ENCODE results near the gene SPACA7.

DNA sequence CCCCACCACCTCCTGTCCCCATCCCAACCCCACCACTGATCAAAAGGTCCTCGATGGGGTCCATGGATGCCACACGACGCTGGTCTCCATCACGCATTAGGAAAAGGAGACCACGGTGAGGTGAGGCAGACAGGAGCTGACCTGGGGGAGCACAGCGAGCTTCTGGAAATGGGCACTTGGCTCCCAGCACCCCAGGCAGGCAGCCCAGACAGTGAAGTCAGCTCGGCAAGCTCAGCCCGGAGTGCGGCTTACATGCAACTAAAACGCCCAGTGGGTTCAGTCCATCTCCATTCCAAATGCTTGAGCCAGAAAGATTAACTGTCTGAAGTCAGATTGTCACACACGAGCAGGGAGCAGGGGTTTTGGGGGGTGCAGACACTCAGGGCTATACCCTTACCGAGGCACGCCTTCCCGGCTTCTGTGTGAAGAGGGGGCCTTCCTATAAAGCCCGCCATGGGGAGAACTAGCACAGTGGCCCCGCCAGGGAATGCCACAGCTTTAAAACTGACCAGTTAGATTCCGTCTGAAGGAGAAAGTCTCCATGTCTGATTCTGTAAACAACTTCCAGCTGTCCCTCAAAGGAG is 79.4 kb downstream of the SPACA7 start:
- TF ChIP-seq, protein P1, sequence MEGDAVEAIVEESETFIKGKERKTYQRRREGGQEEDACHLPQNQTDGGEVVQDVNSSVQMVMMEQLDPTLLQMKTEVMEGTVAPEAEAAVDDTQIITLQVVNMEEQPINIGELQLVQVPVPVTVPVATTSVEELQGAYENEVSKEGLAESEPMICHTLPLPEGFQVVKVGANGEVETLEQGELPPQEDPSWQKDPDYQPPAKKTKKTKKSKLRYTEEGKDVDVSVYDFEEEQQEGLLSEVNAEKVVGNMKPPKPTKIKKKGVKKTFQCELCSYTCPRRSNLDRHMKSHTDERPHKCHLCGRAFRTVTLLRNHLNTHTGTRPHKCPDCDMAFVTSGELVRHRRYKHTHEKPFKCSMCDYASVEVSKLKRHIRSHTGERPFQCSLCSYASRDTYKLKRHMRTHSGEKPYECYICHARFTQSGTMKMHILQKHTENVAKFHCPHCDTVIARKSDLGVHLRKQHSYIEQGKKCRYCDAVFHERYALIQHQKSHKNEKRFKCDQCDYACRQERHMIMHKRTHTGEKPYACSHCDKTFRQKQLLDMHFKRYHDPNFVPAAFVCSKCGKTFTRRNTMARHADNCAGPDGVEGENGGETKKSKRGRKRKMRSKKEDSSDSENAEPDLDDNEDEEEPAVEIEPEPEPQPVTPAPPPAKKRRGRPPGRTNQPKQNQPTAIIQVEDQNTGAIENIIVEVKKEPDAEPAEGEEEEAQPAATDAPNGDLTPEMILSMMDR (IDR thresholded peaks at IDR 0.05 in 2 of 3, conservative IDR thresholded peaks at IDR 0.05 in 1 of 3; ENCODE audit: borderline replicate concordance in 1 of 3, insufficient read depth in 1 of 3, low read depth in 2 of 3, low read length in 2 of 3): no peak
- TF ChIP-seq EZH2 (IDR thresholded peaks at IDR 0.05) (no peak), EZH2phosphoT487 (IDR thresholded peaks at IDR 0.05; ENCODE audit: borderline replicate concordance) (no peak), SRF (IDR thresholded peaks at IDR 0.05; ENCODE audit: low read depth) (no peak), POLR2A (IDR thresholded peaks at IDR 0.05; ENCODE audit: borderline replicate concordance, extremely low read depth, insufficient read depth, insufficient read length) (no peak), POLR2AphosphoS5 (IDR thresholded peaks at IDR 0.05; ENCODE audit: low read depth, low read length) (no peak), TCF7L2 (IDR thresholded peaks at IDR 0.05; ENCODE audit: borderline replicate concordance, extremely low read depth, insufficient read depth, insufficient read length) (no peak)
- TF ChIP-seq, protein P2, sequence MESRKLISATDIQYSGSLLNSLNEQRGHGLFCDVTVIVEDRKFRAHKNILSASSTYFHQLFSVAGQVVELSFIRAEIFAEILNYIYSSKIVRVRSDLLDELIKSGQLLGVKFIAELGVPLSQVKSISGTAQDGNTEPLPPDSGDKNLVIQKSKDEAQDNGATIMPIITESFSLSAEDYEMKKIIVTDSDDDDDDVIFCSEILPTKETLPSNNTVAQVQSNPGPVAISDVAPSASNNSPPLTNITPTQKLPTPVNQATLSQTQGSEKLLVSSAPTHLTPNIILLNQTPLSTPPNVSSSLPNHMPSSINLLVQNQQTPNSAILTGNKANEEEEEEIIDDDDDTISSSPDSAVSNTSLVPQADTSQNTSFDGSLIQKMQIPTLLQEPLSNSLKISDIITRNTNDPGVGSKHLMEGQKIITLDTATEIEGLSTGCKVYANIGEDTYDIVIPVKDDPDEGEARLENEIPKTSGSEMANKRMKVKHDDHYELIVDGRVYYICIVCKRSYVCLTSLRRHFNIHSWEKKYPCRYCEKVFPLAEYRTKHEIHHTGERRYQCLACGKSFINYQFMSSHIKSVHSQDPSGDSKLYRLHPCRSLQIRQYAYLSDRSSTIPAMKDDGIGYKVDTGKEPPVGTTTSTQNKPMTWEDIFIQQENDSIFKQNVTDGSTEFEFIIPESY (IDR thresholded peaks at IDR 0.05; ENCODE audit: extremely low read depth, insufficient replicate concordance, low read length): no peak

Measured in HCT116 (cell line).